ENCODE data around the gene DPEP3. TPM values are rescaled to one million over a fixed set of nuclear protein-coding genes. Genes with fewer than 3 reads are reported as not detected.
"Not testable (repeated sequence)": the region's sequence is repeated elsewhere in the genome, so short reads cannot be mapped to it uniquely, and the experiment has no call there.

Gene DPEP3
- total and polyA plus RNA-seq, 7 donors = 0.09 to 0.46 (median 0.27) TPM; not detected in 4

- H3K9me3 ChIP-seq = no peaks in the 10 kb centered on the region
- DNase-seq = no peak
- peaks cover 0 to 7% (median 2%) of the 10 kb centered on the region in 4 donors for H3K36me3 ChIP-seq
- peaks cover 0 to 30% (median 28%) of the 10 kb centered on the region in 4 donors for H3K4me1 ChIP-seq
- WGBS, 2 donors = 95 to 96% methylated on average over 10 of the region's 10 CpGs
- H3K27ac ChIP-seq = no peak overlapping the region
- TF ChIP-seq POLR2AphosphoS5 (IDR thresholded peaks at IDR 0.05) (no peak), POLR2A (IDR thresholded peaks at IDR 0.05) (no peak), CTCF (IDR thresholded peaks at IDR 0.05) (no peak), EP300 (IDR thresholded peaks at IDR 0.05) (no peak)
- intact Hi-C loops (cut with DNase I) = loop anchor here (10.0 kb wide), 1 partner anchor 217 kb away; the partner anchor contains the start of genes RANBP10 and TSNAXIP1
- peak overlapping the region in 2 of 4 donors; percentile 93 to 97 for H3K4me3 ChIP-seq
- no peaks in the 10 kb centered on the region for H3K27me3 ChIP-seq
Observed at GRCh38 chr16:68021490-68021889, 41.2 kb upstream of the DPEP3 start.

GRCh38 chr16:68019167-68019680 lies 38.9 kb upstream of the DPEP3 start:
- H3K27ac ChIP-seq = no peak overlapping the region
- H3K27me3 ChIP-seq = no peaks in the 10 kb centered on the region
- intact Hi-C loops (cut with DNase I) = no loop called here
- H3K4me3 ChIP-seq = no peak overlapping the region
- DNase-seq = no peak
- no peaks in the 10 kb centered on the region for H3K9me3 ChIP-seq
- no peak for TF ChIP-seq POLR2AphosphoS5 (IDR thresholded peaks at IDR 0.05)
- WGBS, 2 donors = 69 to 82% methylated on average over 8 of the region's 8 CpGs
- peaks cover 0 to 28% (median 25%) of the 10 kb centered on the region in 4 donors for H3K4me1 ChIP-seq
- peaks cover 0 to 7% (median 2%) of the 10 kb centered on the region in 4 donors for H3K36me3 ChIP-seq

- no peak for DNase-seq
- no peak for TF ChIP-seq POLR2AphosphoS5 (IDR thresholded peaks at IDR 0.05)
- no peak for TF ChIP-seq CTCF (IDR thresholded peaks at IDR 0.05)
- TF ChIP-seq POLR2A (IDR thresholded peaks at IDR 0.05) = no peak
- no peak for TF ChIP-seq EP300 (IDR thresholded peaks at IDR 0.05)
- intact Hi-C loops (cut with DNase I) = no loop called here
- Histone ChIP-seq H3K4me3 (no peak within 1 kb of the TSS), H3K27ac (no peak within 1 kb of the TSS), H3K4me1 (no peaks in the 10 kb centered on the region), H3K36me3 (no peaks in the 10 kb centered on the region), H3K9me3 (no peaks in the 10 kb centered on the region), H3K27me3 (no peaks in the 10 kb centered on the region)
- WGBS, 2 donors = 79 to 89% methylated on average over 5 of the region's 5 CpGs
Observed at GRCh38 chr16:68015681-68016080, 35.4 kb upstream of the DPEP3 start, which contains the start of gene DPEP2NB. Gene DPEP2NB (minus strand): TSS chr16:68015911. CDS start chr16:68015770, 141 bp downstream.

- Histone ChIP-seq H3K4me3 (no peak overlapping the region), H3K36me3 (no peaks in the 10 kb centered on the region), H3K27ac (no peak overlapping the region), H3K27me3 (no peaks in the 10 kb centered on the region), H3K9me3 (no peaks in the 10 kb centered on the region), H3K4me1 (no peaks in the 10 kb centered on the region)
- DNase-seq = no peak
- intact Hi-C loops (cut with DNase I) = no loop called here
- TF ChIP-seq EP300 (IDR thresholded peaks at IDR 0.05) (no peak), CTCF (IDR thresholded peaks at IDR 0.05) (no peak), POLR2AphosphoS5 (IDR thresholded peaks at IDR 0.05) (no peak), POLR2A (IDR thresholded peaks at IDR 0.05) (no peak)
- 68 to 76% methylated on average over 1 of the region's 1 CpG for WGBS, 2 donors
Observed at GRCh38 chr16:68013440-68013839, 33.1 kb upstream of the DPEP3 start.

GRCh38 chr16:68009872-68010271 lies 29.6 kb upstream of the DPEP3 start:
- DNase-seq; H3K4me3 ChIP-seq; H3K27ac ChIP-seq; H3K9me3 ChIP-seq; H3K27me3 ChIP-seq; intact Hi-C loops (cut with DNase I); H3K4me1 ChIP-seq; H3K36me3 ChIP-seq: not testable (repeated sequence)
- 82 to 88% methylated on average over 4 of the region's 4 CpGs for WGBS, 2 donors

Data from sigmoid colon (tissue), 7 donors.